K562 (cell line): ENCODE data around the gene ATP5MK. TPM values are rescaled to one million over a fixed set of nuclear protein-coding genes. Genes with fewer than 3 reads are reported as not detected.

Experiments
- ATAC-seq: fragments of 200-7000 bp; cut with Tn5 transposase; 3 replicates; pipeline ENCODE4 v1.9.1; 2020; ENCODE audit warnings: moderate library complexity
- BruUV-seq: library from RNA; stranded (reverse); fragments of 400-500 nt; replicated peaks from 2 replicates; lab custom pipeline; 2021; lab: Mats Ljungman, UMichigan
- CTCF ChIA-PET: fragments of 300-600 bp; formaldehyde crosslinking; extraction: SDS; loops from one replicate; lab custom pipeline; 2021; ENCODE audit warnings: low intra/inter-chr PET ratio; lab: Yijun Ruan, JAX
- POLR2A ChIA-PET: fragments of 300-600, 350-650 bp; sonication (Branson Sonifier 250); formaldehyde crosslinking; extraction: SDS; loops from one replicate; lab custom pipeline; 2021; ENCODE audit warnings: antibody characterized with exemption, inconsistent platforms; lab: Yijun Ruan, JAX
- DNase-seq, 4 experiments: peaks; one replicate each; pipeline versions ENCODE4 v3.0.0 to v3.0.0-alpha.2; 2011 to 2018; ENCODE audit warnings: low spot score in 3 of 4, mixed read lengths in 3 of 4; ENCODE audit errors: extremely low read depth in 1 of 4
- FAIRE-seq: peaks from 2 replicates; lab custom pipeline; 2011; peaks lifted over from hg19 to GRCh38; lab: Jason Lieb, UNC
- H2AFZ ChIP-seq: 2 replicates; pipeline ENCODE4 v1.6.0; 2011; ENCODE audit warnings: low read depth, low read length, control low read depth, inconsistent platforms
- H3K27ac ChIP-seq: fragments of 200-600 bp; 3 replicates; pipeline ENCODE4 v1.8.0; 2011; ENCODE audit warnings: low read depth, mild to moderate bottlenecking, control low read depth, inconsistent platforms, low read length, moderate library complexity, mixed read lengths; ENCODE audit errors: extremely low read depth
- H3K27me3 ChIP-seq, 2 experiments: fragments of 300-600 bp in 1 of 2; 2 replicates in 1 of 2; 3 replicates in 1 of 2; pipeline versions ENCODE4 v1.6.0 to v1.8.0; 2011; ENCODE audit warnings: inconsistent platforms in 2 of 2, low read length in 2 of 2, mild to moderate bottlenecking in 1 of 2, mixed read lengths in 1 of 2, moderate library complexity in 1 of 2; ENCODE audit not compliant: control insufficient read depth in 2 of 2, insufficient read depth in 2 of 2
- H3K36me3 ChIP-seq: fragments of 300-600 bp; 3 replicates; pipeline ENCODE4 v1.8.0; 2011; ENCODE audit warnings: mild to moderate bottlenecking, low read length, inconsistent platforms; ENCODE audit not compliant: control insufficient read depth, insufficient read depth
- H3K4me1 ChIP-seq, 2 experiments: fragments of 200-600 bp in 1 of 2; replicated peaks in 1 of 2; 2 replicates in 1 of 2; 3 replicates in 1 of 2; pipeline versions ENCODE4 v1.5.1 to v1.8.0; 2011; ENCODE audit warnings: inconsistent platforms in 2 of 2, low read length in 2 of 2, mild to moderate bottlenecking in 1 of 2, mixed read lengths in 1 of 2, moderate library complexity in 1 of 2; ENCODE audit not compliant: control insufficient read depth in 2 of 2, insufficient read depth in 2 of 2
- H3K4me2 ChIP-seq: 2 replicates; pipeline ENCODE4 v1.6.1; 2011; ENCODE audit warnings: low read length, control low read depth, inconsistent platforms, mixed read lengths; ENCODE audit not compliant: insufficient read depth
- H3K4me3 ChIP-seq: fragments of 200-600 bp; sonication (generic), shearing (Covaris generic); 2 replicates; pipeline ENCODE4 v1.5.1; 2016; ENCODE audit warnings: control low read depth, inconsistent platforms
- H3K79me2 ChIP-seq: fragments of 200-600 bp; 3 replicates; pipeline ENCODE4 v1.8.0; 2011; ENCODE audit warnings: low read length, inconsistent platforms; ENCODE audit not compliant: control insufficient read depth, insufficient read depth
- H3K9ac ChIP-seq, 2 experiments: 2 replicates each; pipeline versions ENCODE4 v1.6.0 to v1.6.1; 2011; ENCODE audit warnings: low read depth in 2 of 2, low read length in 2 of 2, control low read depth in 1 of 2, inconsistent platforms in 1 of 2, mild to moderate bottlenecking in 1 of 2, mixed read lengths in 1 of 2; ENCODE audit not compliant: insufficient read depth in 1 of 2
- H3K9me1 ChIP-seq: one replicate; pipeline ENCODE4 v1.6.0; 2011; ENCODE audit warnings: inconsistent platforms, mild to moderate bottlenecking, low read length, moderate library complexity; ENCODE audit not compliant: control insufficient read depth, insufficient read depth
- H3K9me3 ChIP-seq: replicated peaks from 2 replicates; pipeline ENCODE4 v1.5.1; 2011; ENCODE audit warnings: low read depth, low read length, inconsistent platforms; ENCODE audit not compliant: control insufficient read depth, insufficient read depth
- H4K20me1 ChIP-seq: replicated peaks from 2 replicates; pipeline ENCODE4 v1.6.1; 2011; ENCODE audit warnings: low read length, inconsistent platforms, mixed read lengths; ENCODE audit not compliant: control insufficient read depth, insufficient read depth
- BCOR ChIP-seq: fragments of 450-650 bp; IDR thresholded peaks from 2 replicates; pipeline ENCODE4 v1.6.1; 2016
- ZNF121 ChIP-seq: sonication (generic); formaldehyde crosslinking; conservative IDR thresholded peaks from 2 replicates; pipeline ENCODE4 v1.8.0; 2022; ENCODE audit warnings: missing genetic modification reagents
- WGBS: fragments of 100-300 bp; shearing (Covaris generic); methylation state at CpG from one replicate; pipeline ENCODE4 v1.1.6; 2016; ENCODE audit warnings: low coverage, mixed read lengths; ENCODE audit not compliant: insufficient coverage; ENCODE audit errors: missing lambda C conversion rate; 5-methylcytosine and 5-hydroxymethylcytosine counted together
- in situ Hi-C: fragments of 300-500 bp; cut with MboI; formaldehyde crosslinking; loops from 4 replicates; pipeline ENCODE4 v1.15.0; 2018; ENCODE audit warnings: inconsistent platforms, mixed read lengths
- intact Hi-C: fragments of 100-400 bp; cut with micrococcal nuclease; formaldehyde crosslinking; loops from 2 replicates; pipeline ENCODE4 v1.14.2; 2022
- polyA plus RNA-seq, 8 experiments: library from polyadenylated mRNA; depleted of rRNA in 4 of 8; stranded (reverse) in 5 of 8; unstranded in 3 of 8; fragments of >200 nt; fragmentation: Nextera tagmentation in 2 of 8; fragmentation: Illumina TruSeq in 1 of 8; extraction: Ambion mirVana in 2 of 8; extraction: Trizol in 1 of 8; gene quantifications; 2 replicates each; pipeline versions ENCODE4 v1.2.1 to v1.2.3, GENCODE V29; 2011 to 2014; ENCODE audit warnings: inconsistent platforms in 1 of 8, missing spikeins in 1 of 8
- total RNA-seq, 7 experiments: library from RNA; depleted of rRNA in 6 of 7; stranded (reverse); fragments of >200 nt in 6 of 7; fragmentation: Illumina TruSeq in 2 of 7; extraction: Trizol in 2 of 7; gene quantifications; 2 replicates each; pipeline versions ENCODE4 v1.2.1 to v1.2.3, GENCODE V29; 2011 to 2021; ENCODE audit warnings: low replicate concordance in 1 of 7
- TF ChIP-seq, protein P1 (sequence below): fragments of 250-450 bp; sonication (Bioruptor Pico); IDR thresholded peaks from 2 replicates; pipeline ENCODE4 v1.5.0; 2021; ENCODE audit warnings: mild to moderate bottlenecking, moderate library complexity

ATP5MK gene
- total and polyA plus RNA-seq, 9 of the 15 experiments (the other 6 are each of a cell fraction or from before 2014, with no cell fraction given), result 182 to 1,810 (median 741) TPM

DNA sequence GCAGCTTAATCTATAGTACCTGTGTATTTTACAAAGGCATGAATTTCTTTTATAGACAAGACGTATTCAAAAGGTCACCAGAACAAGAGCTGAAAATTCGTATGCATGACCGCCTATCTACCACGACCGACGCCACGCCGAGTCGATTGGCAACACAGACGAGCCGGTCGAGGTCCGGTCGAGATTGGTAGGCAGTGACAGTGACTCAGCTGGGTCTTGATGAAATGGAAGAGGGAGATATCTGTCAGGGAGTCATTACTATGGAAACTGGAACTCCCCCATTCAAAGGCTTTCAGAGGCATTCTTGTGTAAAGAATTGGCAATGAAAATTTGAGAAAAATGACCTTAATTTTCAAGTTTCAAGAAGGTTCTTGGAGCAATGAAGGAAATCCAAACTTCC, 2.1 kb downstream of the ATP5MK start (continued):
- TF ChIP-seq, protein P1, sequence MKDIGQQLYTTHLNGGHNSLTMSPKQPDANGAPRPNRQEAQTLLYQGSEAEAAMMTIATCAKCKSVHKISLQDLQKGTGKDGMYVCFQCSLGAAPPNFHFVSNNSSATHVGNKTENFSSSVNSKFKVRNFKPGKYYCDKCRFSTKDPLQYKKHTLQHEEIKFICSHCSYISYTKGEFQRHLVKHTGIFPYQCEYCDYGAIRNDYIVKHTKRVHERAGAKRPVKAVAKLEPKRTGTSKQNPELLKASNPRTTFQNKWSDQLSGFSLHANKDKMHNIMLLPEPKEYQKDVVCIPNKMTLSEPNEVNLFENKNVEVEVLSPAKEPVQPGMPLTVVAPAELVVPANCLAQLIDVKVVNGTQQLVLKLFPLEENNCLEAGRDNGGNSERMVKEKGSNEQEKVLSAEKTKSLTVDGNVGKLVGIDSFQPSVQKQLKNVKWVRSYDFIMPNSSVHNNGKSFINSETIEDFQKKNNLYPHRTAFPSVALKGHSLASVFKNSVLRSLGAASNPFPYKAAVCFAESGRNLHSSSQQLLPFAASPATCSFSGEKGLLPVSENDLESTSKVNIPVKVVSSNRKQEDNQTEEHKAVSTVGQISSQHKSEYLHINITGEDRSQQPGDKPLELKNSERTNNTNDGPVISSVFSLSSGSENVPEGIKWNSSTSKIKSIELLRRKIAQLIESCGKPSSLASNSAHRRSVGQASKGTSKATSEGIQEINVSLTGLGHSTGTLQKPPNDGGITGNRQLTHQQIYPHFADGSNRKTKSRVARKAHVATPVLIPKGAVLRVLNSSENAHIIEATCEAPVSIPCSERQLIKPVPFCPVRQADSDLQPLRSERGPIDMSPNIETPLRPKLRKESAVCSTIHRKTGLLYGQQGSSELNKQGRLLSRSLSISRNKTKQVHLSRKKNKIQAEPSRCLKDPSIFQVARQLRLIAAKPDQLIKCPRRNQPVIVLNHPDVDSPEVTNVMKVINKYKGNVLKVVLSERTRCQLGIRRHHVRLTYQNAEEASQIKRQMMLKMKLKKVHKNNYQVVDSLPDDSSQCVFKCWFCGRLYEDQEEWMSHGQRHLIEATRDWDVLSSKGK (CRISPR knock-in tag), result no peak

DNA sequence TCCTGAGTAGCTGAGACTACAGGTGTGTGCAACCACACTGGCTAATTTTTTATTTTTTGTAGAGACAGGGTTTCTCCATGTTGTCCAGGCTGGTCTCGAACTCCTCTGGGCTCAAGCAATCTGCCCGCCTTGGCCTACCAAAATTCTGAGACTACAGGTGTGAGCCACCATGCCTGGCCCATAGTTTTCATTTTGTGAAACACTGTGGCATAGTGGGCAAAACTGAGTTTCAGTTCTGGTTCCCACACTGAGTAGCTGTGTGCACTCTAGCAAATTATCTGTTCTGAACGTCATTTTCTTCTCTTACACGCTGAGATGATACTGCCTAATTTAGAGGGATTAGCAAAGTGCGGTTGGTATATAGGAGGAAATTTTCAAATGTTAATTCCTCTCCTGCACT, 13.5 kb downstream of the ATP5MK start:
- Histone ChIP-seq H3K4me1 (no peaks in the 10 kb centered on the region), H2AFZ (no peak overlapping the region), H3K4me3 (no peak overlapping the region), H3K27ac (no peak overlapping the region), H3K9me1 (no peaks in the 10 kb centered on the region), H3K27me3 (no peaks in the 10 kb centered on the region), H4K20me1 (no peaks in the 10 kb centered on the region), H3K9ac (no peak overlapping the region), H3K79me2 (no peaks in the 10 kb centered on the region), H3K36me3 (peaks cover 47% of the 10 kb centered on the region; the same call in 1 of the 3 replicates), H3K4me2 (no peak overlapping the region), H3K9me3 (no peaks in the 10 kb centered on the region)
- 0 out of 2 replicates have a peak, but pooled peaks have one; percentile 3 for TF ChIP-seq ZNF121
- TF ChIP-seq BCOR, result no peak
- in situ Hi-C loops (no loop called here), intact Hi-C loops (no loop called here)
- no peak for DNase-seq
- BruUV-seq, result no TSS peak
- ChIA-PET CTCF (no interaction called here), POLR2A (no interaction called here)
- ATAC-seq, result no peak
- FAIRE-seq, result no peak
- 87% methylated on average over 5 of the region's 5 CpGs for WGBS
